ENCODE results near the gene RAB31. TPM values are rescaled to one million over a fixed set of nuclear protein-coding genes. Genes with fewer than 3 reads are reported as not detected.

Gene RAB31
- total RNA-seq, 4 donors from 2014 or later: 17.4 to 76.0 (median 45.0) TPM

- no peak for DNase-seq
- Histone ChIP-seq H3K27ac (no peak overlapping the region), H3K9me3 (no peaks in the 10 kb centered on the region), H3K4me1 (peaks cover 4 to 23% (median 8%) of the 10 kb centered on the region in 3 donors), H3K36me3 (peaks cover 0 to 8% (median 0%) of the 10 kb centered on the region in 3 donors), H3K27me3 (no peaks in the 10 kb centered on the region), H3K4me3 (no peak overlapping the region)
- intact Hi-C loops (cut with DNase I): no loop called here
- 87 to 94% methylated on average over 2 of the region's 2 CpGs for WGBS, 2 donors
- no peak for TF ChIP-seq POLR2A (IDR thresholded peaks at IDR 0.05)
- no peak for TF ChIP-seq CTCF (IDR thresholded peaks at IDR 0.05)
These were observed 80.8 kb downstream of the RAB31 start for GRCh38 chr18:9788860-9789259.

GRCh38 chr18:9790261-9790660 is 82.2 kb downstream of the RAB31 start:
- Histone ChIP-seq H3K36me3 (peaks cover 0 to 10% (median 0%) of the 10 kb centered on the region in 3 donors), H3K4me3 (no peak overlapping the region), H3K4me1 (peaks cover 4 to 23% (median 8%) of the 10 kb centered on the region in 3 donors), H3K27me3 (no peaks in the 10 kb centered on the region), H3K27ac (no peak overlapping the region), H3K9me3 (no peaks in the 10 kb centered on the region)
- no peak for TF ChIP-seq CTCF (IDR thresholded peaks at IDR 0.05)
- WGBS, 2 donors: 53 to 69% methylated on average over 2 of the region's 2 CpGs
- no peak for DNase-seq
- intact Hi-C loops (cut with DNase I): no loop called here

GRCh38 chr18:9791991-9792390 is 83.9 kb downstream of the RAB31 start:
- peaks cover 0 to 10% (median 0%) of the 10 kb centered on the region in 3 donors for H3K36me3 ChIP-seq
- WGBS, 2 donors: 90 to 92% methylated on average over 2 of the region's 2 CpGs
- peak overlapping the region in 1 of 4 donors; percentile 45 for H3K27ac ChIP-seq
- H3K4me1 ChIP-seq: peaks cover 0 to 16% (median 4%) of the 10 kb centered on the region in 3 donors
- no peak for TF ChIP-seq POLR2A (IDR thresholded peaks at IDR 0.05)
- intact Hi-C loops (cut with DNase I): no loop called here
- H3K27me3 ChIP-seq: no peaks in the 10 kb centered on the region
- DNase-seq: no peak
- H3K4me3 ChIP-seq: no peak overlapping the region
- H3K9me3 ChIP-seq: no peaks in the 10 kb centered on the region

GRCh38 chr18:9792565-9793245 is 84.6 kb downstream of the RAB31 start:
- H3K9me3 ChIP-seq: no peaks in the 10 kb centered on the region
- intact Hi-C loops (cut with DNase I): no loop called here
- WGBS, 2 donors: 85 to 91% methylated on average over 3 of the region's 3 CpGs
- H3K27ac ChIP-seq: peak overlapping the region in 1 of 4 donors; percentile 45
- H3K36me3 ChIP-seq: peaks cover 0 to 10% (median 0%) of the 10 kb centered on the region in 3 donors
- H3K4me1 ChIP-seq: peaks cover 0 to 16% (median 0%) of the 10 kb centered on the region in 3 donors
- no peak for DNase-seq
- H3K27me3 ChIP-seq: no peaks in the 10 kb centered on the region
- TF ChIP-seq POLR2A (IDR thresholded peaks at IDR 0.05): no peak
- peak in 3 of 6 experiments; percentile 30 to 51 (median 31) for TF ChIP-seq CTCF (IDR thresholded peaks at IDR 0.05)
- no peak overlapping the region for H3K4me3 ChIP-seq

- Histone ChIP-seq H3K27me3 (no peaks in the 10 kb centered on the region), H3K27ac (no peak overlapping the region), H3K9me3 (no peaks in the 10 kb centered on the region), H3K36me3 (peaks cover 0 to 10% (median 0%) of the 10 kb centered on the region in 3 donors), H3K4me1 (peaks cover 0 to 12% (median 0%) of the 10 kb centered on the region in 3 donors), H3K4me3 (no peak overlapping the region)
- WGBS, 2 donors: 76 to 92% methylated on average over 2 of the region's 2 CpGs
- intact Hi-C loops (cut with DNase I): no loop called here
- TF ChIP-seq POLR2A (IDR thresholded peaks at IDR 0.05) (no peak), CTCF (IDR thresholded peaks at IDR 0.05) (no peak)
- no peak for DNase-seq
These were observed 87.9 kb downstream of the RAB31 start for GRCh38 chr18:9796011-9796410.
